HEK293 (cell line): ENCODE data around the gene ERFE.

Experiments
- CTCF ChIP-seq: fragments of 450-650 bp; formaldehyde crosslinking; IDR thresholded peaks from 2 replicates; pipeline ENCODE4 v1.5.1; 2016; ENCODE audit warnings: missing biosample characterization, missing genetic modification characterization
- GFI1B ChIP-seq: fragments of 450-650 bp; formaldehyde crosslinking; IDR thresholded peaks from 2 replicates; pipeline ENCODE4 v1.5.1; 2016; ENCODE audit warnings: missing biosample characterization, missing genetic modification characterization
- KLF1 ChIP-seq: fragments of 450-650 bp; formaldehyde crosslinking; IDR thresholded peaks from 2 replicates; pipeline ENCODE4 v1.5.1; 2016; ENCODE audit warnings: missing biosample characterization, missing genetic modification characterization
- YY1 ChIP-seq: fragments of 450-650 bp; formaldehyde crosslinking; IDR thresholded peaks from 2 replicates; pipeline ENCODE4 v1.5.1; 2018; ENCODE audit warnings: missing biosample characterization, missing genetic modification characterization
- ZFP37 ChIP-seq: fragments of 450-650 bp; formaldehyde crosslinking; IDR thresholded peaks from 2 replicates; pipeline ENCODE4 v1.5.1; 2016; ENCODE audit warnings: missing biosample characterization, missing genetic modification characterization
- ZNF324 ChIP-seq: fragments of 450-650 bp; formaldehyde crosslinking; IDR thresholded peaks from 2 replicates; pipeline ENCODE4 v1.5.1; 2016; ENCODE audit warnings: missing biosample characterization, missing genetic modification characterization
- ZNF423 ChIP-seq: fragments of 450-650 bp; formaldehyde crosslinking; IDR thresholded peaks from 2 replicates; pipeline ENCODE4 v1.5.1; 2016; ENCODE audit warnings: missing biosample characterization, missing genetic modification characterization
- ZNF639 ChIP-seq: fragments of 450-650 bp; formaldehyde crosslinking; IDR thresholded peaks from 2 replicates; pipeline ENCODE4 v1.5.1; 2016; ENCODE audit warnings: missing biosample characterization, missing genetic modification characterization
- ZNF747 ChIP-seq: fragments of 450-650 bp; formaldehyde crosslinking; IDR thresholded peaks from 2 replicates; pipeline ENCODE4 v1.5.1; 2016; ENCODE audit warnings: missing biosample characterization, missing genetic modification characterization
- ZNF837 ChIP-seq: fragments of 450-650 bp; formaldehyde crosslinking; IDR thresholded peaks from 2 replicates; pipeline ENCODE4 v1.5.1; 2016; ENCODE audit warnings: missing biosample characterization, missing genetic modification characterization
- TF ChIP-seq, protein P1 (sequence below): fragments of 450-650 bp; formaldehyde crosslinking; IDR thresholded peaks from 2 replicates; pipeline ENCODE4 v1.5.1; 2016; ENCODE audit warnings: missing biosample characterization, missing genetic modification characterization
- TF ChIP-seq, protein P2 (sequence below): fragments of 450-650 bp; formaldehyde crosslinking; IDR thresholded peaks from 2 replicates; pipeline ENCODE4 v1.5.1; 2016; ENCODE audit warnings: missing biosample characterization, missing genetic modification characterization

- TF ChIP-seq CTCF (tag by site-specific recombination) (no peak), ZNF423 (tag by site-specific recombination) (no peak), ZFP37 (tag by site-specific recombination) (no peak), ZNF324 (tag by site-specific recombination) (no peak), YY1 (tag by site-specific recombination) (no peak), ZNF639 (tag by site-specific recombination) (no peak), KLF1 (tag by site-specific recombination) (no peak), ZNF837 (tag by site-specific recombination) (no peak), GFI1B (tag by site-specific recombination) (no peak), ZNF747 (tag by site-specific recombination) (no peak)
- TF ChIP-seq, protein P1, sequence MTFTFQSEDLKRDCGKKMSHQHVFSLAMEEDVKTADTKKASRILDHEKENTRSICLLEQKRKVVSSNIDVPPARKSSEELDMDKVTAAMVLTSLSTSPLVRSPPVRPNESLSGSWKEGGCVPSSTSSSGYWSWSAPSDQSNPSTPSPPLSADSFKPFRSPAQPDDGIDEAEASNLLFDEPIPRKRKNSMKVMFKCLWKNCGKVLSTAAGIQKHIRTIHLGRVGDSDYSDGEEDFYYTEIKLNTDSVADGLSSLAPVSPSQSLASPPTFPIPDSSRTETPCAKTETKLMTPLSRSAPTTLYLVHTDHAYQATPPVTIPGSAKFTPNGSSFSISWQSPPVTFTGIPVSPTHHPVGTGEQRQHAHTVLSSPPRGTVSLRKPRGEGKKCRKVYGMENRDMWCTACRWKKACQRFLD (tag by site-specific recombination) = no peak
- TF ChIP-seq, protein P2, sequence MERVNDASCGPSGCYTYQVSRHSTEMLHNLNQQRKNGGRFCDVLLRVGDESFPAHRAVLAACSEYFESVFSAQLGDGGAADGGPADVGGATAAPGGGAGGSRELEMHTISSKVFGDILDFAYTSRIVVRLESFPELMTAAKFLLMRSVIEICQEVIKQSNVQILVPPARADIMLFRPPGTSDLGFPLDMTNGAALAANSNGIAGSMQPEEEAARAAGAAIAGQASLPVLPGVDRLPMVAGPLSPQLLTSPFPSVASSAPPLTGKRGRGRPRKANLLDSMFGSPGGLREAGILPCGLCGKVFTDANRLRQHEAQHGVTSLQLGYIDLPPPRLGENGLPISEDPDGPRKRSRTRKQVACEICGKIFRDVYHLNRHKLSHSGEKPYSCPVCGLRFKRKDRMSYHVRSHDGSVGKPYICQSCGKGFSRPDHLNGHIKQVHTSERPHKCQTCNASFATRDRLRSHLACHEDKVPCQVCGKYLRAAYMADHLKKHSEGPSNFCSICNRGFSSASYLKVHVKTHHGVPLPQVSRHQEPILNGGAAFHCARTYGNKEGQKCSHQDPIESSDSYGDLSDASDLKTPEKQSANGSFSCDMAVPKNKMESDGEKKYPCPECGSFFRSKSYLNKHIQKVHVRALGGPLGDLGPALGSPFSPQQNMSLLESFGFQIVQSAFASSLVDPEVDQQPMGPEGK (tag by site-specific recombination) = no peak
These were observed 4.2 kb downstream of the ERFE start for GRCh38 chr2:238162846-238163441.
